Measurements from ENCODE around the gene SLC7A4.

The SLC7A4 gene

DNA sequence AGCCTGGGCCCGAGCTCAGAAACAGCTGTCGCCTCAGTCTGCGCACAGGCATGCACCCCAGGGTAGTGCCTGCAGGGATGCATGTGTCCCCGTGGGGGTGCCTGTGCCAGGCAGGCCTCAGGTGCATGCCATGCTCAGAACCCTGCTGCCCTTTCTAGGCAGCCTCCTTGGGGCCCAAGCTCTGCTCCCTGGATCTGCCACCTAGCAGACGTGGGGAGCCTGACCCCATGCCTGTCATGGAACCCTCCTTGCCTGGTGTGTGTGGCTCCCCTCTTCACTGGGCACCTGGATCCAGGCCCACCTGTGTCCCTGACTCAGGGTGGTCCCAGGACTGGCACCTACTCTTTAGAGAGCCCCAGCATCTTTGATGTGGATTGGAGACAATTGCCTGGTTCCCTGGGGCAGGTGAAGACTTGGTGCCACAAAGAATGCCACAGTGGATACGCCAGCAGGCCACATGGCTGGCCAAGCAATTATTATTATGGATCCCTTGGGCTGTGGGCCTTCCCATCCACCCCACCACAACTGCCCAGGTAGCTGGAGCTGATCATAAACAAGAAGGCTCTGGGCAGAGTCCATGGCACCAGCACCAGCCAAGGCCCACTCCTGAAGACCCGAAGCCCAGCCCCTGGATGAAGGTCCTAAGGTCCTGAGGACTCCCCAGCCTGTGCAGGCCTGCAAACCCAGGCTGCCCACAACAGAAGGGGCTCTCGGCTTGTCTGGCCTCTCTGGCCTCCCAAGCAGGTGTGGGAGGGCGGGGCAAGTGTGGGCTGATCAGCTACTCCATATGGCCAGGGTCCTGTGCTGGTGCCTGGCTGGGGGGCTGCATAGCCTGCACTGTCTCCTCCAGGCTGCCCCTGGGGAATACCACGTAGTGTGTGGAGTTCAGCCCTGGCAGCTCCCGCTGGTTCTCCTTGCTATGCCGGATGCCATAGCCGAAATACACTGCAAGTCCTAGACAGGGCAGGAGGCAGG lies 3.8 kb downstream of the SLC7A4 start:
- peak overlapping the region; percentile 56 for H3K4me3 Mint-ChIP-seq
- TF ChIP-seq CTCF (IDR thresholded peaks at IDR 0.05): no peak
- H3K27ac Mint-ChIP-seq: no peak overlapping the region
- peaks cover 37% of the 10 kb centered on the region for H3K4me1 Mint-ChIP-seq
- no peak for DNase-seq
- H3K27me3 Mint-ChIP-seq (ENCODE audit: low read depth, poor library complexity): peaks cover 43% of the 10 kb centered on the region
- no peaks in the 10 kb centered on the region for H3K36me3 Mint-ChIP-seq (ENCODE audit: low read depth)
- H3K9me3 Mint-ChIP-seq: peaks cover 14% of the 10 kb centered on the region

GRCh38 chr22:21026783-21027692 lies 5.3 kb downstream of the SLC7A4 start:
- H3K27ac Mint-ChIP-seq: no peak overlapping the region
- no peaks in the 10 kb centered on the region for H3K36me3 Mint-ChIP-seq (ENCODE audit: low read depth)
- peaks cover 14% of the 10 kb centered on the region for H3K9me3 Mint-ChIP-seq
- DNase-seq: no peak
- no peak overlapping the region for H3K4me3 Mint-ChIP-seq
- H3K27me3 Mint-ChIP-seq (ENCODE audit: low read depth, poor library complexity): peaks cover 27% of the 10 kb centered on the region
- peaks cover 33% of the 10 kb centered on the region for H3K4me1 Mint-ChIP-seq
- no peak for TF ChIP-seq CTCF (IDR thresholded peaks at IDR 0.05)

GRCh38 chr22:21025763-21026755 lies 6.3 kb downstream of the SLC7A4 start:
- no peak for TF ChIP-seq CTCF (IDR thresholded peaks at IDR 0.05)
- Mint-ChIP-seq H3K36me3 (ENCODE audit: low read depth) (no peaks in the 10 kb centered on the region), H3K4me3 (no peak overlapping the region), H3K27ac (no peak overlapping the region), H3K4me1 (peaks cover 29% of the 10 kb centered on the region), H3K9me3 (peaks cover 14% of the 10 kb centered on the region), H3K27me3 (ENCODE audit: low read depth, poor library complexity) (peaks cover 18% of the 10 kb centered on the region)
- no peak for DNase-seq

DNA sequence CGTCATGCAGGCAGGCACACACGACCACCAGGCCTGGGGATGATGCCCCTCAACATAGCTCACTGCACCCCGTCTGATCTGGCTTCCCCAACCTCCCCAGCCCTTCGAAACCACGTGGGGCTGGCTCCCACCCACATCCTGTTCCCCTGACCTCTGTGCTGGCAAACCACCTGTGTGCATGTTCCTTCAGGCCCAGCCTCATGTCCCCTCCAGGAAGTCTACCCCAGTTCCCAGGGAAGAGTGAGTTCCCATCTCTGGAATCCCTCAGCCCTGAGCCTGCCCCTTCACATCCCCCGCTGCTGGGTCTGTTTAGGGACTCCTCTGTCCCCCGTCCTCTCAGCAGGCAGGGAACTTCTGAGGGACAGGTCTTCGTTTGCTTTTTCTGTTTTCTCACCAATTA lies 7.1 kb downstream of the SLC7A4 start:
- no peak for TF ChIP-seq CTCF (IDR thresholded peaks at IDR 0.05)
- Mint-ChIP-seq H3K36me3 (ENCODE audit: low read depth) (no peaks in the 10 kb centered on the region), H3K4me1 (peaks cover 27% of the 10 kb centered on the region), H3K27me3 (ENCODE audit: low read depth, poor library complexity) (peaks cover 10% of the 10 kb centered on the region), H3K4me3 (no peak overlapping the region), H3K27ac (no peak overlapping the region), H3K9me3 (peaks cover 12% of the 10 kb centered on the region)
- DNase-seq: no peak

- Mint-ChIP-seq H3K4me1 (peaks cover 20% of the 10 kb centered on the region), H3K36me3 (ENCODE audit: low read depth) (no peaks in the 10 kb centered on the region), H3K9me3 (peaks cover 4% of the 10 kb centered on the region), H3K4me3 (no peak overlapping the region), H3K27ac (no peak overlapping the region), H3K27me3 (ENCODE audit: low read depth, poor library complexity) (peaks cover 6% of the 10 kb centered on the region)
- no peak for DNase-seq
- no peak for TF ChIP-seq CTCF (IDR thresholded peaks at IDR 0.05)
Observed at GRCh38 chr22:21022955-21023614, 9.3 kb downstream of the SLC7A4 start.

All from nephron progenitor cell (in vitro differentiated cells).